Lower leg skin (tissue), 3 donors: ENCODE results near the gene THSD4.

Experiments
- POLR2A ChIP-seq, 2 donors: fragments of 450-650 bp; IDR thresholded peaks; one replicate each; pipeline ENCODE4 v1.6.1; 2016 to 2017; ENCODE audit warnings: antibody characterized with exemption in 2 of 2, mild to moderate bottlenecking in 1 of 2, moderate library complexity in 1 of 2
- TF ChIP-seq, protein P1 (sequence below), 3 donors: fragments of 450-650 bp; IDR thresholded peaks; one replicate each; pipeline ENCODE4 v1.5.1; 2016; ENCODE audit warnings: antibody characterized with exemption in 3 of 3, mild to moderate bottlenecking in 3 of 3, moderate library complexity in 2 of 3

DNA sequence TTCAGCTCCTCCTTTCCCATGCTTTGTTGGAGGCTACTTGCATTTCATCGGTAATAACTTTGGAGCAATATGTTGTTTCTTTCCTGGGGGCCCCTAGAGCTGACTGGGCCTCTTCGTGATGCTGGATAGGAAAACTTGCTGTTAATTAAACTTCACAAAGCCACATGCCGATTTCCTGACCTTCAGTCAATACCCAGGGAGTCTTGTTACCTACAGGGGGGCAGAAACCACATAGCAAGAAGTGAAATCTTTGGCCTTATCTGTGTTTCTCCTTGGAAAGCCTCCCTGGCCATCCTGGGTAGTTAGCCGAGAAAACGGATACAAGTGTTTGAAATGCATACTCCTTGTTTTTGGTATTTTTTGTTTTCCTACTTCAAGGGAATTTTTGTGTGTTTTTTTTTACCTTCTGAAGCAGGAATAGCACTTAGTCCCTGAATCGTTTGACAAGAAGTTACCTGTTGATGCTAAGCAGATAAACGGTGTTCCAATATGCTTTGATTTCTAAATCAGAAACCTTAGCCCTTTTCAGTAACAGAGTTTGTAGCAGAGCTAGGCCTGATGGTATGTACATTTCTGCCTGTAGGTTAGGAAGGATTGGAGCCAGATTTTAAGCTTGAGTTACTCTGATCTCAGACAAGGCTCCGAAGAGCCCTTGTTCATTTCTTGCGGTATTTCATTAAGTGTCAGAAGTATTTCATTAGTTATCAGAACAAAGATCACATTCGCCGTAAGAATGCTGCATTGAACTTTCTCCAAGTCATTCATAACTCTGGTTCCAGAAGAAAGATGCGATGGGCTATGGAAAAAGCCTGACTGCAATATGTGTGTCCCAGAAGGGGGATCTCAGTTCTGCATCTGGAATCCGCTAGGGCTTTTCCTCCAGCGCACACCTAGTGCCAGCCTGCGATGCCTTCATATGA, 111.5 kb downstream of the THSD4 start:
- TF ChIP-seq, protein P1, sequence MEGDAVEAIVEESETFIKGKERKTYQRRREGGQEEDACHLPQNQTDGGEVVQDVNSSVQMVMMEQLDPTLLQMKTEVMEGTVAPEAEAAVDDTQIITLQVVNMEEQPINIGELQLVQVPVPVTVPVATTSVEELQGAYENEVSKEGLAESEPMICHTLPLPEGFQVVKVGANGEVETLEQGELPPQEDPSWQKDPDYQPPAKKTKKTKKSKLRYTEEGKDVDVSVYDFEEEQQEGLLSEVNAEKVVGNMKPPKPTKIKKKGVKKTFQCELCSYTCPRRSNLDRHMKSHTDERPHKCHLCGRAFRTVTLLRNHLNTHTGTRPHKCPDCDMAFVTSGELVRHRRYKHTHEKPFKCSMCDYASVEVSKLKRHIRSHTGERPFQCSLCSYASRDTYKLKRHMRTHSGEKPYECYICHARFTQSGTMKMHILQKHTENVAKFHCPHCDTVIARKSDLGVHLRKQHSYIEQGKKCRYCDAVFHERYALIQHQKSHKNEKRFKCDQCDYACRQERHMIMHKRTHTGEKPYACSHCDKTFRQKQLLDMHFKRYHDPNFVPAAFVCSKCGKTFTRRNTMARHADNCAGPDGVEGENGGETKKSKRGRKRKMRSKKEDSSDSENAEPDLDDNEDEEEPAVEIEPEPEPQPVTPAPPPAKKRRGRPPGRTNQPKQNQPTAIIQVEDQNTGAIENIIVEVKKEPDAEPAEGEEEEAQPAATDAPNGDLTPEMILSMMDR (IDR thresholded peaks at IDR 0.05), result no peak
- TF ChIP-seq POLR2A (IDR thresholded peaks at IDR 0.05), result no peak
